Measurements from ENCODE around the gene GALNT14.
"Not testable (repeated sequence)": the region's sequence is repeated elsewhere in the genome, so short reads cannot be mapped to it uniquely, and the experiment has no call there.

The GALNT14 gene

GRCh38 chr2:31138037-31138962, at the start of gene GALNT14:
Gene GALNT14, minus strand, starts transcription at chr2:31138440. Its CDS starts 354 bp downstream, at chr2:31138086.
- no peak for DNase-seq (ENCODE audit: low spot score)

GRCh38 chr2:31187166-31187565, 48.9 kb upstream of the GALNT14 start:
- no peak for DNase-seq (ENCODE audit: low spot score)

GRCh38 chr2:31183973-31184372, 45.7 kb upstream of the GALNT14 start:
- not testable (repeated sequence) for DNase-seq (ENCODE audit: low spot score)

GRCh38 chr2:31176742-31177141, 38.5 kb upstream of the GALNT14 start:
- DNase-seq (ENCODE audit: low spot score) = no peak

GRCh38 chr2:31171142-31171541, 32.9 kb upstream of the GALNT14 start:
- DNase-seq (ENCODE audit: low spot score) = no peak

GRCh38 chr2:31170071-31170698, 31.9 kb upstream of the GALNT14 start:
- DNase-seq (ENCODE audit: low spot score) = peak; percentile 59

- DNase-seq (ENCODE audit: low spot score) = no peak
These were observed 30.1 kb upstream of the GALNT14 start for GRCh38 chr2:31168291-31168690.

GRCh38 chr2:31166925-31167324, 28.7 kb upstream of the GALNT14 start:
- DNase-seq (ENCODE audit: low spot score) = no peak

GRCh38 chr2:31163011-31163539, 24.8 kb upstream of the GALNT14 start:
- DNase-seq (ENCODE audit: low spot score) = no peak

GRCh38 chr2:31161637-31162036, 23.4 kb upstream of the GALNT14 start:
- no peak for DNase-seq (ENCODE audit: low spot score)

- no peak for DNase-seq (ENCODE audit: low spot score)
These were observed 13.3 kb upstream of the GALNT14 start for GRCh38 chr2:31151501-31151900.

GRCh38 chr2:31150120-31150670, 12.0 kb upstream of the GALNT14 start:
- DNase-seq (ENCODE audit: low spot score) = no peak

GRCh38 chr2:31148514-31148913, 10.3 kb upstream of the GALNT14 start:
- DNase-seq (ENCODE audit: low spot score) = no peak

- DNase-seq (ENCODE audit: low spot score) = no peak
These were observed 9.4 kb upstream of the GALNT14 start for GRCh38 chr2:31147645-31148044.

- no peak for DNase-seq (ENCODE audit: low spot score)
These were observed 3.9 kb upstream of the GALNT14 start for GRCh38 chr2:31142110-31142509.

GRCh38 chr2:31141443-31142085, 3.3 kb upstream of the GALNT14 start:
- no peak for DNase-seq (ENCODE audit: low spot score)

GRCh38 chr2:31140151-31140550, 1.9 kb upstream of the GALNT14 start:
- DNase-seq (ENCODE audit: low spot score) = no peak

GRCh38 chr2:31139671-31140070, 1.4 kb upstream of the GALNT14 start:
- no peak for DNase-seq (ENCODE audit: low spot score)

GRCh38 chr2:31137211-31138036, 816 bp downstream of the GALNT14 start:
- DNase-seq (ENCODE audit: low spot score) = no peak

GRCh38 chr2:31136732-31137131, 1.5 kb downstream of the GALNT14 start:
- DNase-seq (ENCODE audit: low spot score) = no peak

GRCh38 chr2:31136000-31136399, 2.2 kb downstream of the GALNT14 start:
- no peak for DNase-seq (ENCODE audit: low spot score)

Data from HuH-7.5 (cell line).